H9 (cell line): ENCODE measurements around the gene FBXO11. TPM values are rescaled to one million over a fixed set of nuclear protein-coding genes. Genes with fewer than 3 reads are reported as not detected.

Experiments
- DNase-seq: peaks from one replicate; pipeline ENCODE4 v3.0.0-alpha.2; 2017
- H2AFZ ChIP-seq: one replicate; pipeline ENCODE4 v1.6.1; 2013; ENCODE audit warnings: mild to moderate bottlenecking, low read length, control low read depth, moderate library complexity
- H2AK5ac ChIP-seq: 2 replicates; pipeline ENCODE4 v1.6.1; 2013; ENCODE audit warnings: low read length, control low read depth, mixed read lengths; ENCODE audit not compliant: insufficient read length
- H2BK120ac ChIP-seq: one replicate; pipeline ENCODE4 v1.6.1; 2013; ENCODE audit warnings: low read depth, mild to moderate bottlenecking, low read length, control low read depth, inconsistent platforms; ENCODE audit not compliant: poor library complexity, severe bottlenecking
- H2BK12ac ChIP-seq: 2 replicates; pipeline ENCODE4 v1.6.1; 2013; ENCODE audit warnings: low read length, control low read depth, mixed read lengths, low read depth; ENCODE audit not compliant: insufficient read length
- H2BK15ac ChIP-seq: 2 replicates; pipeline ENCODE4 v1.6.1; 2013; ENCODE audit warnings: low read depth, low read length, control low read depth
- H2BK20ac ChIP-seq: one replicate; pipeline ENCODE4 v1.6.1; 2013; ENCODE audit warnings: low read depth, mild to moderate bottlenecking, low read length, control low read depth, inconsistent platforms; ENCODE audit not compliant: poor library complexity, severe bottlenecking
- H2BK5ac ChIP-seq: 2 replicates; pipeline ENCODE4 v1.6.1; 2013; ENCODE audit warnings: low read length, control low read depth, mixed read lengths; ENCODE audit not compliant: insufficient read length
- H3K14ac ChIP-seq: 2 replicates; pipeline ENCODE4 v1.6.1; 2013; ENCODE audit warnings: low read length, control low read depth; ENCODE audit not compliant: insufficient read depth
- H3K18ac ChIP-seq: 2 replicates; pipeline ENCODE4 v1.6.1; 2013; ENCODE audit warnings: low read depth, mild to moderate bottlenecking, mixed read lengths, low read length, control low read depth; ENCODE audit not compliant: insufficient read length
- H3K23ac ChIP-seq: 2 replicates; pipeline ENCODE4 v1.6.1; 2013; ENCODE audit warnings: low read length, control low read depth, mixed read lengths, low read depth; ENCODE audit not compliant: insufficient read length
- H3K23me2 ChIP-seq: 2 replicates; pipeline ENCODE4 v1.6.1; 2013; ENCODE audit warnings: low read depth, mild to moderate bottlenecking, mixed read lengths, low read length, control low read depth; ENCODE audit not compliant: insufficient read length, poor library complexity, severe bottlenecking
- H3K27ac ChIP-seq: 2 replicates; pipeline ENCODE4 v1.5.1; 2013; ENCODE audit warnings: low read length, control low read depth, mixed read lengths, low read depth; ENCODE audit not compliant: insufficient read length
- H3K27me3 ChIP-seq: 2 replicates; pipeline ENCODE4 v1.6.1; 2013; ENCODE audit warnings: low read length, control low read depth, inconsistent platforms; ENCODE audit not compliant: insufficient read depth
- H3K4ac ChIP-seq: 2 replicates; pipeline ENCODE4 v1.6.1; 2013; ENCODE audit warnings: low read depth, mild to moderate bottlenecking, control low read depth, inconsistent platforms, low read length, moderate library complexity
- H3K4me1 ChIP-seq: 2 replicates; pipeline ENCODE4 v1.6.1; 2013; ENCODE audit warnings: low read length, control low read depth, inconsistent platforms; ENCODE audit not compliant: insufficient read depth
- H3K4me2 ChIP-seq: 2 replicates; pipeline ENCODE4 v1.6.1; 2013; ENCODE audit warnings: low read length, control low read depth, mixed read lengths; ENCODE audit not compliant: insufficient read length, insufficient read depth
- H3K56ac ChIP-seq: 2 replicates; pipeline ENCODE4 v1.6.1; 2013; ENCODE audit warnings: low read depth, mild to moderate bottlenecking, mixed read lengths, low read length, control low read depth; ENCODE audit not compliant: insufficient read length
- H3K79me1 ChIP-seq: 2 replicates; pipeline ENCODE4 v1.6.1; 2013; ENCODE audit warnings: low read depth, mild to moderate bottlenecking, moderate library complexity, low read length, control low read depth, inconsistent platforms; ENCODE audit not compliant: insufficient read depth, poor library complexity, severe bottlenecking
- H3K79me2 ChIP-seq: 2 replicates; pipeline ENCODE4 v1.6.1; 2013; ENCODE audit warnings: low read length, control low read depth, inconsistent platforms; ENCODE audit not compliant: insufficient read depth
- H3K9ac ChIP-seq: 2 replicates; pipeline ENCODE4 v1.6.1; 2013; ENCODE audit warnings: low read length, control low read depth, mixed read lengths; ENCODE audit not compliant: insufficient read length; ENCODE audit errors: extremely low read depth
- H3K9me3 ChIP-seq: one replicate; pipeline ENCODE4 v1.6.1; 2013; ENCODE audit warnings: low read depth, low read length, inconsistent platforms; ENCODE audit not compliant: control insufficient read depth
- H3T11ph ChIP-seq: one replicate; pipeline ENCODE4 v1.6.1; 2013; ENCODE audit warnings: mild to moderate bottlenecking, low read length, control low read depth, inconsistent platforms
- H4K20me1 ChIP-seq: one replicate; pipeline ENCODE4 v1.6.1; 2013; ENCODE audit not compliant: control insufficient read depth, insufficient read length, insufficient read depth
- H4K5ac ChIP-seq: 2 replicates; pipeline ENCODE4 v1.6.1; 2013; ENCODE audit warnings: low read depth, mild to moderate bottlenecking, mixed read lengths, low read length, control low read depth; ENCODE audit not compliant: insufficient read length
- H4K8ac ChIP-seq: replicated peaks from 2 replicates; pipeline ENCODE4 v1.6.1; 2013; ENCODE audit warnings: low read length, control low read depth, mixed read lengths, low read depth; ENCODE audit not compliant: insufficient read length
- H4K91ac ChIP-seq: 2 replicates; pipeline ENCODE4 v1.6.1; 2013; ENCODE audit warnings: low read depth, mild to moderate bottlenecking, moderate library complexity, mixed read lengths, low read length, control low read depth; ENCODE audit not compliant: insufficient read length
- H3K27ac Mint-ChIP-seq, 3 experiments: 2 replicates in 2 of 3; 3 replicates in 1 of 3; pipeline ENCODE4 v1.8.0; 2020 to 2021; ENCODE audit warnings: mixed read lengths in 3 of 3, mild to moderate bottlenecking in 1 of 3, moderate library complexity in 1 of 3
- H3K27me3 Mint-ChIP-seq: 2 replicates; pipeline ENCODE4 v1.8.0; 2021; ENCODE audit warnings: low read depth, mild to moderate bottlenecking, moderate library complexity, mixed read lengths
- H3K36me3 Mint-ChIP-seq, 3 experiments: 2 replicates in 2 of 3; 3 replicates in 1 of 3; pipeline ENCODE4 v1.8.0; 2020 to 2021; ENCODE audit warnings: low read depth in 3 of 3, mixed read lengths in 3 of 3; ENCODE audit not compliant: insufficient read depth in 1 of 3
- H3K4me1 Mint-ChIP-seq, 2 experiments: 2 replicates each; pipeline ENCODE4 v1.8.0; 2020; ENCODE audit warnings: mixed read lengths in 2 of 2
- H3K4me3 Mint-ChIP-seq, 2 experiments: 2 replicates in 1 of 2; 3 replicates in 1 of 2; pipeline ENCODE4 v1.8.0; 2020 to 2021; ENCODE audit warnings: mild to moderate bottlenecking in 2 of 2, mixed read lengths in 2 of 2, moderate library complexity in 1 of 2
- H3K9me3 Mint-ChIP-seq, 2 experiments: 2 replicates in 1 of 2; 3 replicates in 1 of 2; pipeline ENCODE4 v1.8.0; 2020; ENCODE audit warnings: mild to moderate bottlenecking in 2 of 2, mixed read lengths in 2 of 2, moderate library complexity in 1 of 2
- WGBS: extraction: QIAGEN DNeasy Blood & Tissue Kit; methylation state at CpG from one replicate; pipeline ENCODE4 v1.1.7; 2013; ENCODE audit warnings: missing lambda C conversion rate, low lambda C conversion rate, mixed read lengths; ENCODE audit not compliant: insufficient read length; ENCODE audit errors: extremely low coverage; 5-methylcytosine and 5-hydroxymethylcytosine counted together
- total RNA-seq: library from RNA; stranded (reverse); gene quantifications from 2 replicates; pipeline ENCODE4 v1.2.1, GENCODE V29; 2021
- TF ChIP-seq, protein P1 (sequence below): fragments of 200-600 bp; sonication (generic); conservative IDR thresholded peaks from 3 replicates; pipeline ENCODE4 v1.8.0; 2021; ENCODE audit warnings: antibody characterized with exemption, mild to moderate bottlenecking

FBXO11 gene
- total RNA-seq, 1 experiment from 2014 or later: 68.8 TPM

DNA sequence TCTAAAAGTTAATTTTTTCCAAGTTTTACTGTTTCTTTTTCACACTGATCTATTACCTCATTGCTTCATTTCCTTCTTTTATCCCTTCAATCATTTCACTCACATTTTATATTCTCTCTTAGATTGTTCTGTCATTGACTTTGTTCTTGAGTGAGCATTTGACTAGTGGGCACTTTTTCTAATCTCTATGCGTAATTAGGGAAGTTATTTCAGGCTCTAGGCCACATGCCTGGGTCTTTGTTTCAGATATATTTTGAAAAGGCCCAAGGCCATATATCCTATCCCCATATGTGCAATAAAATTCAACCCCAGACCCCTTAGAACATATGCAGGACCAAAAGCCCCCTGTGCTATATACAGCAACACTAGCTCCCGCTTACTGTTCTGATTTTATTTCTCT is 62.1 kb downstream of the FBXO11 start:
- Histone ChIP-seq H3K23me2 (no peaks in the 10 kb centered on the region), H3K23ac (no peak overlapping the region), H2AK5ac (no peak overlapping the region), H2BK120ac (no peak overlapping the region), H3K4me1 (no peaks in the 10 kb centered on the region; the same call in 1 of the 2 replicates), H3K27me3 (no peaks in the 10 kb centered on the region), H3T11ph (no peak overlapping the region), H3K9me3 (no peaks in the 10 kb centered on the region), H2BK12ac (no peak overlapping the region), H2BK20ac (no peak overlapping the region), H4K8ac (no peak overlapping the region), H3K79me2 (peaks cover 15% of the 10 kb centered on the region; the same call in 1 of the 2 replicates), H3K4me2 (no peak overlapping the region), H3K14ac (no peak overlapping the region), H2BK5ac (no peak overlapping the region), H3K4ac (no peak overlapping the region), H3K79me1 (peaks cover 3% of the 10 kb centered on the region), H2AFZ (no peak overlapping the region), H2BK15ac (no peak overlapping the region), H3K9ac (no peak overlapping the region), H3K18ac (no peak overlapping the region), H3K27ac (no peak overlapping the region), H4K91ac (no peak overlapping the region), H4K5ac (no peak overlapping the region), H3K56ac (no peak overlapping the region), H4K20me1 (no peaks in the 10 kb centered on the region)
- H3K27ac Mint-ChIP-seq: peak overlapping the region in 1 of 3 experiments; percentile 6; a peak in 1 of 7 replicates
- no peak for DNase-seq
- WGBS: no CpG with 5 or more reads among the region's 2 CpGs
- TF ChIP-seq, protein P1, sequence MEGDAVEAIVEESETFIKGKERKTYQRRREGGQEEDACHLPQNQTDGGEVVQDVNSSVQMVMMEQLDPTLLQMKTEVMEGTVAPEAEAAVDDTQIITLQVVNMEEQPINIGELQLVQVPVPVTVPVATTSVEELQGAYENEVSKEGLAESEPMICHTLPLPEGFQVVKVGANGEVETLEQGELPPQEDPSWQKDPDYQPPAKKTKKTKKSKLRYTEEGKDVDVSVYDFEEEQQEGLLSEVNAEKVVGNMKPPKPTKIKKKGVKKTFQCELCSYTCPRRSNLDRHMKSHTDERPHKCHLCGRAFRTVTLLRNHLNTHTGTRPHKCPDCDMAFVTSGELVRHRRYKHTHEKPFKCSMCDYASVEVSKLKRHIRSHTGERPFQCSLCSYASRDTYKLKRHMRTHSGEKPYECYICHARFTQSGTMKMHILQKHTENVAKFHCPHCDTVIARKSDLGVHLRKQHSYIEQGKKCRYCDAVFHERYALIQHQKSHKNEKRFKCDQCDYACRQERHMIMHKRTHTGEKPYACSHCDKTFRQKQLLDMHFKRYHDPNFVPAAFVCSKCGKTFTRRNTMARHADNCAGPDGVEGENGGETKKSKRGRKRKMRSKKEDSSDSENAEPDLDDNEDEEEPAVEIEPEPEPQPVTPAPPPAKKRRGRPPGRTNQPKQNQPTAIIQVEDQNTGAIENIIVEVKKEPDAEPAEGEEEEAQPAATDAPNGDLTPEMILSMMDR: no peak
- peaks cover 0 to 2% of the 10 kb centered on the region in 2 experiments; a peak in 2 of 4 replicates for H3K4me1 Mint-ChIP-seq
- H3K4me3 Mint-ChIP-seq: no peak overlapping the region
- no peaks in the 10 kb centered on the region for H3K27me3 Mint-ChIP-seq
- peaks cover 2 to 15% (median 15%) of the 10 kb centered on the region in 3 experiments; a peak in 6 of 7 replicates for H3K36me3 Mint-ChIP-seq
- H3K9me3 Mint-ChIP-seq: no peaks in the 10 kb centered on the region; a peak in 1 of 5 replicates
